Esophagus squamous epithelium (tissue), 5 donors: ENCODE results near the gene DNAH9. TPM values are rescaled to one million over a fixed set of nuclear protein-coding genes. Genes with fewer than 3 reads are reported as not detected.

ENCODE experiments used
- DNase-seq: peaks from one replicate; lab custom pipeline; 2025; lab: John Stamatoyannopoulos, UW
- H3K27ac ChIP-seq, 4 donors: fragments of 200-600 bp; sonication (generic); one replicate each; pipeline ENCODE4 v1.5.1; 2016 to 2019; ENCODE audit warnings: mild to moderate bottlenecking in 1 of 4
- H3K27me3 ChIP-seq, 4 donors: fragments of 200-600 bp; sonication (generic); 1 replicate in 3 of 4; 2 replicates in 1 of 4; pipeline versions ENCODE4 v1.5.1 to v1.6.0; 2017 to 2021; ENCODE audit warnings: antibody characterized with exemption in 1 of 4
- H3K36me3 ChIP-seq, 3 donors: fragments of 200-600 bp; sonication (generic); one replicate each; pipeline ENCODE4 v1.5.1; 2016 to 2019
- H3K4me1 ChIP-seq, 3 donors: fragments of 200-600 bp; sonication (generic); one replicate each; pipeline ENCODE4 v1.5.1; 2017 to 2019
- H3K4me3 ChIP-seq, 4 donors: fragments of 200-600 bp; sonication (generic); 1 replicate in 3 of 4; 2 replicates in 1 of 4; pipeline ENCODE4 v1.5.1; 2016 to 2019; ENCODE audit warnings: mild to moderate bottlenecking in 2 of 4, moderate library complexity in 1 of 4
- H3K9me3 ChIP-seq, 3 donors: fragments of 200-600 bp; sonication (generic); one replicate each; pipeline ENCODE4 v1.5.1; 2016 to 2019
- CTCF ChIP-seq, 6 experiments: fragments of 450-650 bp in 4 of 6; fragments of 200-600 bp in 2 of 6; sonication (generic) in 2 of 6; IDR thresholded peaks; one replicate each; pipeline ENCODE4 v1.5.1; 2016 to 2019; ENCODE audit warnings: antibody characterized with exemption in 6 of 6, mild to moderate bottlenecking in 4 of 6, moderate library complexity in 4 of 6
- POLR2A ChIP-seq, 4 donors: fragments of 450-650 bp; IDR thresholded peaks; one replicate each; pipeline ENCODE4 v1.6.1; 2017; ENCODE audit warnings: antibody characterized with exemption in 4 of 4, mild to moderate bottlenecking in 4 of 4, moderate library complexity in 3 of 4
- WGBS, 2 donors: methylation state at CpG; one replicate each; pipeline ENCODE4 v1.1.5; 2018; 5-methylcytosine and 5-hydroxymethylcytosine counted together
- intact Hi-C: fragments of 100-400 bp; cut with DNase I; formaldehyde crosslinking; loops from one replicate; pipeline ENCODE4 v1.15.0; 2022
- total RNA-seq, 4 donors: library from RNA; depleted of rRNA; stranded (reverse); fragments of >200 nt; gene quantifications; one replicate each; pipeline ENCODE4 v1.1.0, GENCODE V29; 2016
- donor health status: DM: yes; HTN: yes; CAD: no.

The DNAH9 gene
- total RNA-seq, 4 donors from 2014 or later, result 0.18 to 0.61 (median 0.29) TPM

GRCh38 chr17:11797803-11798202 lies 199.5 kb downstream of the DNAH9 start:
- Histone ChIP-seq H3K4me1 (no peaks in the 10 kb centered on the region), H3K27ac (no peak overlapping the region), H3K36me3 (no peaks in the 10 kb centered on the region), H3K9me3 (no peaks in the 10 kb centered on the region), H3K27me3 (no peaks in the 10 kb centered on the region), H3K4me3 (no peak overlapping the region)
- TF ChIP-seq POLR2A (IDR thresholded peaks at IDR 0.05), result no peak
- TF ChIP-seq CTCF (IDR thresholded peaks at IDR 0.05), result peak in 1 of 6 experiments; percentile 26
- DNase-seq, result no peak
- WGBS, 2 donors, result 71% methylated on average over 5 of the region's 8 CpGs; no CpG with 5 or more reads in 1 of the 2 donors
- intact Hi-C loops, result no loop called here

- intact Hi-C loops, result no loop called here
These were observed 205.1 kb downstream of the DNAH9 start for GRCh38 chr17:11803231-11803969.

GRCh38 chr17:11805138-11805537 lies 206.9 kb downstream of the DNAH9 start:
- Histone ChIP-seq H3K27ac (no peak overlapping the region), H3K36me3 (no peaks in the 10 kb centered on the region), H3K4me1 (no peaks in the 10 kb centered on the region), H3K27me3 (no peaks in the 10 kb centered on the region), H3K9me3 (no peaks in the 10 kb centered on the region), H3K4me3 (no peak overlapping the region)
- TF ChIP-seq CTCF (IDR thresholded peaks at IDR 0.05) (no peak), POLR2A (IDR thresholded peaks at IDR 0.05) (no peak)
- intact Hi-C loops, result no loop called here
- DNase-seq, result no peak
- 74 to 79% methylated on average over 6 of the region's 6 CpGs for WGBS, 2 donors

More at GRCh38 chr17:11803231-11803969, 205.1 kb downstream of the DNAH9 start:
- Histone ChIP-seq H3K27ac (no peak overlapping the region), H3K4me1 (no peaks in the 10 kb centered on the region), H3K4me3 (no peak overlapping the region), H3K9me3 (no peaks in the 10 kb centered on the region), H3K36me3 (no peaks in the 10 kb centered on the region), H3K27me3 (no peaks in the 10 kb centered on the region)
- WGBS, 2 donors, result 65 to 88% methylated on average over 9 of the region's 9 CpGs
- TF ChIP-seq POLR2A (IDR thresholded peaks at IDR 0.05) (no peak), CTCF (IDR thresholded peaks at IDR 0.05) (no peak)
- no peak for DNase-seq

- no peaks in the 10 kb centered on the region for H3K9me3 ChIP-seq
- no peaks in the 10 kb centered on the region for H3K27me3 ChIP-seq
- H3K36me3 ChIP-seq, result no peaks in the 10 kb centered on the region
- no peak for DNase-seq
- H3K4me1 ChIP-seq, result no peaks in the 10 kb centered on the region
- TF ChIP-seq POLR2A (IDR thresholded peaks at IDR 0.05) (no peak), CTCF (IDR thresholded peaks at IDR 0.05) (no peak)
- 89 to 94% methylated on average over 7 of the region's 7 CpGs for WGBS, 2 donors
- intact Hi-C loops, result no loop called here
- no peak overlapping the region for H3K4me3 ChIP-seq
- no peak overlapping the region for H3K27ac ChIP-seq
These were observed 207.7 kb downstream of the DNAH9 start for GRCh38 chr17:11805952-11806351.

- Histone ChIP-seq H3K9me3 (no peaks in the 10 kb centered on the region), H3K27ac (no peak overlapping the region), H3K4me3 (no peak overlapping the region), H3K27me3 (no peaks in the 10 kb centered on the region), H3K36me3 (no peaks in the 10 kb centered on the region), H3K4me1 (no peaks in the 10 kb centered on the region)
- intact Hi-C loops, result no loop called here
- no peak for TF ChIP-seq CTCF (IDR thresholded peaks at IDR 0.05)
- no peak for TF ChIP-seq POLR2A (IDR thresholded peaks at IDR 0.05)
- DNase-seq, result no peak
- WGBS, 2 donors, result 75 to 77% methylated on average over 3 to 5 of the region's 7 CpGs
These were observed 209.3 kb downstream of the DNAH9 start for GRCh38 chr17:11807606-11808005.
